NCI-H187 (cell line): Measurements from ENCODE around the gene PDGFRB.

Source experiments
- DNase-seq, 2 experiments: peaks; one replicate each; lab custom pipeline; 2025; lab: John Stamatoyannopoulos, UW

Gene PDGFRB

GRCh38 chr5:150082374-150082773 is 73.3 kb downstream of the PDGFRB start:
- DNase-seq, result no peak

GRCh38 chr5:150081541-150082283 is 73.9 kb downstream of the PDGFRB start:
- no peak for DNase-seq

GRCh38 chr5:150080696-150081435 is 74.8 kb downstream of the PDGFRB start:
- DNase-seq, result no peak

GRCh38 chr5:150079909-150080461 is 75.7 kb downstream of the PDGFRB start:
- no peak for DNase-seq

GRCh38 chr5:150078802-150079689 is 76.6 kb downstream of the PDGFRB start:
- DNase-seq, result no peak

GRCh38 chr5:150077996-150078801 is 77.4 kb downstream of the PDGFRB start:
- no peak for DNase-seq

- no peak for DNase-seq
These were observed 78.6 kb downstream of the PDGFRB start for GRCh38 chr5:150077060-150077459.

GRCh38 chr5:150075806-150076205 is 79.8 kb downstream of the PDGFRB start:
- no peak for DNase-seq

- DNase-seq, result no peak
These were observed 80.4 kb downstream of the PDGFRB start for GRCh38 chr5:150075233-150075632.

- no peak for DNase-seq
These were observed 82.0 kb downstream of the PDGFRB start for GRCh38 chr5:150073677-150074076.

- DNase-seq, result no peak
These were observed 82.5 kb downstream of the PDGFRB start for GRCh38 chr5:150073086-150073625.

- DNase-seq, result no peak
These were observed 84.8 kb downstream of the PDGFRB start for GRCh38 chr5:150070821-150071220.

- DNase-seq, result no peak
These were observed 85.7 kb downstream of the PDGFRB start for GRCh38 chr5:150069672-150070627.

- no peak for DNase-seq
These were observed 86.5 kb downstream of the PDGFRB start for GRCh38 chr5:150068961-150069645.

GRCh38 chr5:150068472-150068871 is 87.2 kb downstream of the PDGFRB start:
- DNase-seq, result no peak

- no peak for DNase-seq
These were observed 87.6 kb downstream of the PDGFRB start for GRCh38 chr5:150068071-150068470.

GRCh38 chr5:150067405-150067960 is 88.2 kb downstream of the PDGFRB start:
- no peak for DNase-seq

- no peak for DNase-seq
These were observed 88.7 kb downstream of the PDGFRB start for GRCh38 chr5:150066901-150067396.

GRCh38 chr5:150066436-150066835 is 89.2 kb downstream of the PDGFRB start:
- no peak for DNase-seq
